Heart left ventricle (tissue), 13 donors: ENCODE results near the gene LRRC75B.
"Not testable (repeated sequence)": the region's sequence is repeated elsewhere in the genome, so short reads cannot be mapped to it uniquely, and the experiment has no call there.

Experiments
- CTCF ChIP-seq, 12 donors: fragments of 200-600 bp; sonication (generic) in 4 of 12; IDR thresholded peaks; one replicate each; pipeline versions ENCODE4 v1.5.0 to v1.8.0; 2018 to 2022; ENCODE audit warnings: antibody characterized with exemption in 12 of 12, mild to moderate bottlenecking in 5 of 12
- POLR2A ChIP-seq, 2 donors: fragments of 450-650 bp; IDR thresholded peaks; one replicate each; pipeline ENCODE4 v1.6.1; 2017; ENCODE audit warnings: antibody characterized with exemption in 2 of 2, mild to moderate bottlenecking in 2 of 2, moderate library complexity in 2 of 2
- donor health status: ischemic (EF 13 %, LVEDD 7.1; RV severe dilation, severe dysfunction).
- donor health status: DM: no; HTN: yes; CAD: no.
- donor health status: DM: no; HTN: no; CAD: no.
- donor health status: ischemic (EF 25% LVEDD 6.9; RV normal size, moderate dysfunction).
- donor health status: ischemic (EF 25% LVEDD 5.7; RV mildly dilated, moderate dysfunction).
- donor health status: ischemic (EF 35%, LVEDD 5.7; RV mildly dilated, moderate dysfunction).
- donor health status: nonischemic (EF 11% LVEDD 7.7; RV severe dilation, severe dysfunction).
- donor health status: DM: yes; HTN: yes; CAD: no.
- donor health status: PGD.
- donor health status: ischemic (EF 29% LVEDD 5.4; RV normal size, mild dysfunction).
- donor health status: nonischemic (EF 23%, LVEDD 6.1; RV moderate dilation, normal function).

GRCh38 chr22:24632642-24633041, 39.8 kb upstream of the LRRC75B start:
- TF ChIP-seq CTCF, POLR2A (IDR thresholded peaks at IDR 0.05): not testable (repeated sequence)
